Breast epithelium (tissue), 4 donors: ENCODE measurements around the gene FAP. TPM values are rescaled to one million over a fixed set of nuclear protein-coding genes. Genes with fewer than 3 reads are reported as not detected.
A peak's percentile ranks its signal among the peaks of the same experiment; 100 is the strongest.

ENCODE experiments used
- DNase-seq, 2 donors: peaks; one replicate each; pipeline ENCODE4 v3.0.0-alpha.2; 2019; ENCODE audit warnings: low spot score in 2 of 2
- H3K27ac ChIP-seq, 2 donors: fragments of 200-600 bp; sonication (generic) in 1 of 2; one replicate each; pipeline ENCODE4 v1.5.1; 2016 to 2019; ENCODE audit warnings: mild to moderate bottlenecking in 1 of 2
- H3K27me3 ChIP-seq, 2 donors: fragments of 200-600 bp; sonication (generic) in 1 of 2; one replicate each; pipeline versions ENCODE4 v1.5.1 to v1.6.0; 2017 to 2019; ENCODE audit warnings: control low read depth in 1 of 2, mild to moderate bottlenecking in 1 of 2
- H3K36me3 ChIP-seq: fragments of 200-600 bp; one replicate; pipeline ENCODE4 v1.5.1; 2019
- H3K4me1 ChIP-seq, 2 donors: fragments of 200-600 bp; sonication (generic); one replicate each; pipeline ENCODE4 v1.5.1; 2016 to 2019; ENCODE audit warnings: control low read depth in 1 of 2
- H3K4me3 ChIP-seq, 3 donors: fragments of 200-600 bp; sonication (generic); 1 replicate in 2 of 3; 2 replicates in 1 of 3; pipeline ENCODE4 v1.5.1; 2016 to 2019; ENCODE audit warnings: mild to moderate bottlenecking in 3 of 3, moderate library complexity in 2 of 3
- H3K9me3 ChIP-seq, 2 donors: fragments of 200-600 bp; sonication (generic) in 1 of 2; one replicate each; pipeline ENCODE4 v1.5.1; 2016 to 2019; ENCODE audit warnings: control low read depth in 1 of 2
- CTCF ChIP-seq, 3 donors: fragments of 450-650 bp; IDR thresholded peaks; one replicate each; pipeline ENCODE4 v1.5.1; 2016 to 2017; ENCODE audit warnings: antibody characterized with exemption in 3 of 3, mild to moderate bottlenecking in 3 of 3, moderate library complexity in 3 of 3
- POLR2A ChIP-seq: fragments of 450-650 bp; IDR thresholded peaks from one replicate; pipeline ENCODE4 v1.6.1; 2016; ENCODE audit warnings: antibody characterized with exemption, mild to moderate bottlenecking, moderate library complexity
- POLR2AphosphoS5 ChIP-seq, 3 donors: sonication (generic); formaldehyde crosslinking; IDR thresholded peaks; one replicate each; pipeline ENCODE4 v1.6.1; 2017; ENCODE audit warnings: antibody characterized with exemption in 3 of 3
- intact Hi-C: fragments of 100-400 bp; cut with DNase I; formaldehyde crosslinking; loops from one replicate; pipeline ENCODE4 v1.15.1; 2023; ENCODE audit warnings: low total_unique reads
- total RNA-seq, 3 donors: library from RNA; depleted of rRNA; stranded (reverse); fragments of >200 nt; gene quantifications; one replicate each; pipeline ENCODE4 v1.1.0, GENCODE V29; 2016

FAP gene
- total RNA-seq, 3 donors from 2014 or later: 14.4 to 36.0 (median 22.4) TPM

GRCh38 chr2:162243715-162244114 lies 470 bp upstream of the FAP start:
- Histone ChIP-seq H3K9me3 (no peaks in the 10 kb centered on the region), H3K4me3 (peak overlapping the region in 2 of 3 donors; percentile 33 to 36), H3K27ac (peak overlapping the region in 1 of 2 donors; percentile 49), H3K27me3 (no peaks in the 10 kb centered on the region), H3K4me1 (peaks cover 0 to 6% of the 10 kb centered on the region in 2 donors), H3K36me3 (no peaks in the 10 kb centered on the region)
- intact Hi-C loops: no loop called here
- DNase-seq: no peak
- TF ChIP-seq CTCF (IDR thresholded peaks at IDR 0.05): no peak
- TF ChIP-seq POLR2AphosphoS5 (IDR thresholded peaks at IDR 0.05): no peak
- TF ChIP-seq POLR2A: no peak

- Histone ChIP-seq H3K27ac (peak overlapping the region; percentile 49 to 77), H3K9me3 (no peaks in the 10 kb centered on the region), H3K27me3 (no peaks in the 10 kb centered on the region), H3K4me3 (peak overlapping the region; percentile 33 to 52 (median 36)), H3K36me3 (no peaks in the 10 kb centered on the region), H3K4me1 (peaks cover 0 to 6% of the 10 kb centered on the region in 2 donors)
- TF ChIP-seq CTCF (IDR thresholded peaks at IDR 0.05) (no peak), POLR2A (no peak), POLR2AphosphoS5 (IDR thresholded peaks at IDR 0.05) (no peak)
- intact Hi-C loops: no loop called here
- DNase-seq: no peak
Measured at GRCh38 chr2:162242586-162243280, 512 bp downstream of the FAP start.

- H3K27ac ChIP-seq: no peak overlapping the region
- H3K9me3 ChIP-seq: no peaks in the 10 kb centered on the region
- intact Hi-C loops: no loop called here
- no peaks in the 10 kb centered on the region for H3K36me3 ChIP-seq
- TF ChIP-seq CTCF (IDR thresholded peaks at IDR 0.05) (no peak), POLR2AphosphoS5 (IDR thresholded peaks at IDR 0.05) (no peak), POLR2A (no peak)
- peak overlapping the region; percentile 33 to 36 (median 34) for H3K4me3 ChIP-seq
- no peaks in the 10 kb centered on the region for H3K27me3 ChIP-seq
- peaks cover 0 to 6% of the 10 kb centered on the region in 2 donors for H3K4me1 ChIP-seq
- no peak for DNase-seq
Measured at GRCh38 chr2:162241571-162241970, 1.7 kb downstream of the FAP start.

GRCh38 chr2:162234620-162235462 lies 8.4 kb downstream of the FAP start:
- peak overlapping the region in 1 of 2 donors; percentile 3 for H3K27ac ChIP-seq
- no peaks in the 10 kb centered on the region for H3K36me3 ChIP-seq
- intact Hi-C loops: no loop called here
- no peaks in the 10 kb centered on the region for H3K4me1 ChIP-seq
- DNase-seq: no peak
- no peaks in the 10 kb centered on the region for H3K27me3 ChIP-seq
- TF ChIP-seq POLR2A (no peak), CTCF (IDR thresholded peaks at IDR 0.05) (no peak), POLR2AphosphoS5 (IDR thresholded peaks at IDR 0.05) (no peak)
- no peak overlapping the region for H3K4me3 ChIP-seq
- peaks cover 0 to 9% of the 10 kb centered on the region in 2 donors for H3K9me3 ChIP-seq

GRCh38 chr2:162233197-162233596 lies 10.0 kb downstream of the FAP start:
- intact Hi-C loops: no loop called here
- Histone ChIP-seq H3K27ac (no peak overlapping the region), H3K36me3 (no peaks in the 10 kb centered on the region), H3K4me3 (no peak overlapping the region), H3K9me3 (peaks cover 0 to 9% of the 10 kb centered on the region in 2 donors), H3K27me3 (no peaks in the 10 kb centered on the region), H3K4me1 (no peaks in the 10 kb centered on the region)
- DNase-seq: no peak
- no peak for TF ChIP-seq POLR2A
